Neural cell (in vitro differentiated cells): ENCODE measurements around the gene PIP4K2A.

ENCODE experiments used
- CTCF ChIP-seq: fragments of 450-650 bp; IDR thresholded peaks from 2 replicates; pipeline ENCODE4 v1.5.1; 2014; ENCODE audit warnings: antibody characterized with exemption, mild to moderate bottlenecking, moderate library complexity; ENCODE audit not compliant: poor library complexity, severe bottlenecking
- EP300 ChIP-seq: fragments of 450-650 bp; conservative IDR thresholded peaks from 2 replicates; pipeline ENCODE4 v1.6.1; 2014; ENCODE audit warnings: antibody characterized with exemption, mild to moderate bottlenecking, moderate library complexity; ENCODE audit not compliant: poor library complexity, severe bottlenecking
- MXI1 ChIP-seq: fragments of 450-650 bp; conservative IDR thresholded peaks from 2 replicates; pipeline ENCODE4 v1.6.1; 2014; ENCODE audit warnings: antibody characterized with exemption, mild to moderate bottlenecking; ENCODE audit not compliant: poor library complexity, severe bottlenecking
- POLR2AphosphoS5 ChIP-seq: IDR thresholded peaks from 2 replicates; pipeline ENCODE4 v1.6.1; 2012
- RAD21 ChIP-seq: fragments of 450-650 bp; conservative IDR thresholded peaks from 2 replicates; pipeline ENCODE4 v1.6.1; 2014; ENCODE audit warnings: antibody characterized with exemption, mild to moderate bottlenecking, moderate library complexity
- SMC3 ChIP-seq: fragments of 450-650 bp; conservative IDR thresholded peaks from 2 replicates; pipeline ENCODE4 v1.6.1; 2014; ENCODE audit warnings: antibody characterized with exemption, mild to moderate bottlenecking, moderate library complexity; ENCODE audit not compliant: poor library complexity
- TAF1 ChIP-seq: IDR thresholded peaks from 2 replicates; pipeline ENCODE4 v1.6.1; 2012; ENCODE audit warnings: low read depth
- TF ChIP-seq, protein P1 (sequence below): IDR thresholded peaks from 2 replicates; pipeline ENCODE4 v1.6.1; 2012; ENCODE audit warnings: borderline replicate concordance

GRCh38 chr10:22662733-22663330 is 51.5 kb downstream of the PIP4K2A start:
- TF ChIP-seq CTCF (no peak), TAF1 (no peak), EP300 (no peak), MXI1 (no peak), RAD21 (no peak), SMC3 (no peak), POLR2AphosphoS5 (no peak)
- TF ChIP-seq, protein P1, sequence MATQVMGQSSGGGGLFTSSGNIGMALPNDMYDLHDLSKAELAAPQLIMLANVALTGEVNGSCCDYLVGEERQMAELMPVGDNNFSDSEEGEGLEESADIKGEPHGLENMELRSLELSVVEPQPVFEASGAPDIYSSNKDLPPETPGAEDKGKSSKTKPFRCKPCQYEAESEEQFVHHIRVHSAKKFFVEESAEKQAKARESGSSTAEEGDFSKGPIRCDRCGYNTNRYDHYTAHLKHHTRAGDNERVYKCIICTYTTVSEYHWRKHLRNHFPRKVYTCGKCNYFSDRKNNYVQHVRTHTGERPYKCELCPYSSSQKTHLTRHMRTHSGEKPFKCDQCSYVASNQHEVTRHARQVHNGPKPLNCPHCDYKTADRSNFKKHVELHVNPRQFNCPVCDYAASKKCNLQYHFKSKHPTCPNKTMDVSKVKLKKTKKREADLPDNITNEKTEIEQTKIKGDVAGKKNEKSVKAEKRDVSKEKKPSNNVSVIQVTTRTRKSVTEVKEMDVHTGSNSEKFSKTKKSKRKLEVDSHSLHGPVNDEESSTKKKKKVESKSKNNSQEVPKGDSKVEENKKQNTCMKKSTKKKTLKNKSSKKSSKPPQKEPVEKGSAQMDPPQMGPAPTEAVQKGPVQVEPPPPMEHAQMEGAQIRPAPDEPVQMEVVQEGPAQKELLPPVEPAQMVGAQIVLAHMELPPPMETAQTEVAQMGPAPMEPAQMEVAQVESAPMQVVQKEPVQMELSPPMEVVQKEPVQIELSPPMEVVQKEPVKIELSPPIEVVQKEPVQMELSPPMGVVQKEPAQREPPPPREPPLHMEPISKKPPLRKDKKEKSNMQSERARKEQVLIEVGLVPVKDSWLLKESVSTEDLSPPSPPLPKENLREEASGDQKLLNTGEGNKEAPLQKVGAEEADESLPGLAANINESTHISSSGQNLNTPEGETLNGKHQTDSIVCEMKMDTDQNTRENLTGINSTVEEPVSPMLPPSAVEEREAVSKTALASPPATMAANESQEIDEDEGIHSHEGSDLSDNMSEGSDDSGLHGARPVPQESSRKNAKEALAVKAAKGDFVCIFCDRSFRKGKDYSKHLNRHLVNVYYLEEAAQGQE, result no peak
